Epithelial cell of proximal tubule (primary cell): Measurements from ENCODE around the gene LRRC8D. TPM values are rescaled to one million over a fixed set of nuclear protein-coding genes. Genes with fewer than 3 reads are reported as not detected.

Source experiments
- DNase-seq: peaks from one replicate; pipeline ENCODE4 v3.0.0-alpha.2; 2011; ENCODE audit warnings: low read depth
- H3K4me3 ChIP-seq: 2 replicates; pipeline ENCODE4 v1.5.1; 2011; ENCODE audit warnings: low read depth, mild to moderate bottlenecking, low read length
- total RNA-seq: library from RNA; depleted of rRNA; stranded (reverse); fragments of >200 nt; gene quantifications from 2 replicates; pipeline ENCODE4 v1.2.3, GENCODE V29; 2015
- TF ChIP-seq, protein P1 (sequence below): conservative IDR thresholded peaks from 2 replicates; pipeline ENCODE4 v1.5.1; 2012; ENCODE audit warnings: low read depth, mild to moderate bottlenecking, low read length

Gene LRRC8D
- total RNA-seq, 1 donor from 2014 or later: 33.8 TPM

DNA sequence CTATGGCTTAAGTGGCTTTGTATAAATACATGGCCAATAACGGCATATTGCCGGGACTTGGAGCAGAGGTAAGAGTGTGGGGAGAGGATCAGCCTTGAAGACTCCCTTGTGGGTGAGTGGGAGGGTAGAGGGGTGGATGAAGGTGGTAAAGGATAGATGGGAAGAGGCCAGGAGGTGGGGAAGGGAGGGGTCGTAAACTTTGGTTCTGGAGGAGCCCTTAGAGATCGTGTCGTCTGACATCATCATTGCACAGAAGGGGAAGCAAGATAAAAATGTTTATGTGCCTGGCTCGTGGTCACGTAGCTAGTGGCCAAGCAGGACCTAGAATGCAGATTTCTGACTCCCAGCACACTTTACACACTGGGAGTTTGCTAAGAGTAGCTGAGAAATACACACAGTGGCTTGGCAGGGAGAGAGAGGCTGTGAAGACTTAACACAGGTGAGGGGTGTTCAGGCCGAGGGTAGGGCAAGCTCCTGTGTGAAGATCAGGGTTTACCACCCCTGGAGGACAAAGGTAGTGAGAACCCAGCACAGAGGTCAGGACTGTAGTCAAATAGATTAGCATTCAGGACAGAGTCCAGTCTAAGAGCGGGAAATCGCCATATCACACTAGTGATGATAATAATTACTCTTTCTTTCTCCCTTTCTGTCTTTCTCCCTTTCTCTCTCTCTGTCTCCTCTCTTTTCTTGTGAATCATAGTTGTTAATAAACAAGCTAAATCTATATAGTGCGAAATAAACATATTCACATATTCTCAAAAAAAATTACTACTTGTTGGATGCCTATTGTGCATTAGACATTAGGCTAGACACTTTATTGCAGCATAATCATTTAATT, 75.5 kb downstream of the LRRC8D start:
- TF ChIP-seq, protein P1, sequence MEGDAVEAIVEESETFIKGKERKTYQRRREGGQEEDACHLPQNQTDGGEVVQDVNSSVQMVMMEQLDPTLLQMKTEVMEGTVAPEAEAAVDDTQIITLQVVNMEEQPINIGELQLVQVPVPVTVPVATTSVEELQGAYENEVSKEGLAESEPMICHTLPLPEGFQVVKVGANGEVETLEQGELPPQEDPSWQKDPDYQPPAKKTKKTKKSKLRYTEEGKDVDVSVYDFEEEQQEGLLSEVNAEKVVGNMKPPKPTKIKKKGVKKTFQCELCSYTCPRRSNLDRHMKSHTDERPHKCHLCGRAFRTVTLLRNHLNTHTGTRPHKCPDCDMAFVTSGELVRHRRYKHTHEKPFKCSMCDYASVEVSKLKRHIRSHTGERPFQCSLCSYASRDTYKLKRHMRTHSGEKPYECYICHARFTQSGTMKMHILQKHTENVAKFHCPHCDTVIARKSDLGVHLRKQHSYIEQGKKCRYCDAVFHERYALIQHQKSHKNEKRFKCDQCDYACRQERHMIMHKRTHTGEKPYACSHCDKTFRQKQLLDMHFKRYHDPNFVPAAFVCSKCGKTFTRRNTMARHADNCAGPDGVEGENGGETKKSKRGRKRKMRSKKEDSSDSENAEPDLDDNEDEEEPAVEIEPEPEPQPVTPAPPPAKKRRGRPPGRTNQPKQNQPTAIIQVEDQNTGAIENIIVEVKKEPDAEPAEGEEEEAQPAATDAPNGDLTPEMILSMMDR: no peak
- no peak overlapping the region for H3K4me3 ChIP-seq
- DNase-seq: no peak

DNA sequence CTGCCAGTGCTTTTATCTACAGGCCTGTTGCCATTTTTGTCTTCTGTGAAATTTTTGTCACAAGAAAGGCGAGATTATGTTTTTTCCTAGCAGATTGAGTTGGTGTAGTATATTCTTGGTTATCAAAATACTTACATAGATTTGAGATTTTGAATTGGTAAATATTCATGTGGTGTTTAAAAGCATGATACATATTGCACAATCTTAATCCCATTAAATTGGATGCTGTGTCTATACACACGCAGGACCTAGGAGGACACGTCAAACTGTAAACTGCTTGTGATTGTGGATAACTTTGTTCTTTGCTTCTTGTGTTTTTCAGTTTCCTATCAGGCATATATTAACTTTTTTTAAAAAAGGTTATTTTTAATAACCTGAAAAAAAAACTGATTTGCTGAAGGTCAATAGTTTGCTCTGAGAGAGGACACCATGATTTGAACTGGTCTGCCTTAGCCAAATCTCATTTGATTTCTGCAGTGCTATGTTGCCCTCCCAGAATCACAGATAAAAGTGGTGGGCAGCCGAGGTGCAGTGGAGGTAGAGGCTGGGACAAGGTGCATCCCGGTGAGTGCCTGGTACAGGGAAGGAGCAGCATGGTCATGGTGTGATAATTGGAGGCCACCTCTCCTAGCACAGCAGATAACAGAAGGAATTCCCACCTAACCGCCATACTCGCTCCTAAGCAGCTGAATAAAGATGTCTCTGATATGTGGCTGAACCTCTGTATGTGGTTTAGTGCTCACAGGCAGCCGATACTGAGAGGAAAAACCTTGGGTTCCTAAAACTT, 76.7 kb downstream of the LRRC8D start:
- no peak for DNase-seq
- TF ChIP-seq, protein P1: no peak
- H3K4me3 ChIP-seq: no peak overlapping the region

DNA sequence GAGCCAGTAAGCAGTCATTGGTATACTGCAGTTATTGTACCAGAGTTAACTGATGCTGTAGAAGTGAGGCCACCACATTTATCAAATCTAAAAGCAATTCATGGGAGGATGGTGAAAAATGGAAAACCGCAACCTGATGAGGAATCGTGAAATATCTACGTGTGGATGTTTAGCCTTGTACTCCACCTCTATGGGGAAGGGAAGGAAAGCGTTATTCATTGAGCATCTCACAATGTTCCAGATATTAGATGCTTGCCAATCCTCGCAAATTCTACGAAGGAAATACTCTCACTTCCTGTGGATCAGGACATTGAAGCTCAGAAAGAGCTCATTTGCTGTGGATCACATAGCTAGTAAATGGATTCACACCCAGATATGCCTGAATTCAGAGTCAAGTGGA, 77.3 kb downstream of the LRRC8D start:
- DNase-seq: no peak
- TF ChIP-seq, protein P1: no peak
- no peak overlapping the region for H3K4me3 ChIP-seq

DNA sequence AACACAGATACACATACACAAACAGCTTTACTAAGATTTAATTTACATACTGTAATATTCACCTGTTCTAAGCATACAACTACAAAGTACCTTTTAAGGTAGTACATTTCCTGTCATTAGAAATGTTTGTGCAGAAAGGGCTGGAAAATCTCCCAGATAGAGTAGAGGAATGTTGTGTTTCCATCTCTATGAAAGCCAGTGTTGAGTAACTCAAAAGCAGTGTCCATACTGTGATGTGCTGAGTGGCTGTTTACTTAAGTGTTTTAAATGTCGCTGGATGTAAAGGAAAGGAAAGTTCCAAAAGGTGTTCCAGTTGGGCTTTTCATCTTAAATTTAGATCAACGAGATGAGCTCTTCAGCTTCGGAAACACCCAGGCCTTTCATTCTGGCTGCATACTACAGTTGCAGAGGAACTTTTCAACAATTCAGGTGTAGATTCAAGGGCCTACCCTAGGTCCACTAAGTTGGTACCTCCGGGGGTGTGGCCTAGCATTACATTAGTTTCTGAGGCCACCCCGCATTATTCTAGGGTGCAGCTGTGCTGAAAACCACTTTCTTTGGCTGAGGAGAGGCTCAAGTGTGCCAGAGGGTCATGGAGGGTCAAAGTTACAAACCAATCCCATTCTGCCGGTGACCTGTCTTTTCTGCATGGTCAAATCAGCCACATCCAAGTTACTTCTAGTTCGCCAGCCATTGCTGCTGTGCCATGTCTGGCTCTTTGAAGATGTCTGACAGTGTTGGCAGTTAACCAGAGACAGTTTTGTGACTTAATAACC, 78.1 kb downstream of the LRRC8D start:
- no peak overlapping the region for H3K4me3 ChIP-seq
- no peak for DNase-seq
- TF ChIP-seq, protein P1: no peak

DNA sequence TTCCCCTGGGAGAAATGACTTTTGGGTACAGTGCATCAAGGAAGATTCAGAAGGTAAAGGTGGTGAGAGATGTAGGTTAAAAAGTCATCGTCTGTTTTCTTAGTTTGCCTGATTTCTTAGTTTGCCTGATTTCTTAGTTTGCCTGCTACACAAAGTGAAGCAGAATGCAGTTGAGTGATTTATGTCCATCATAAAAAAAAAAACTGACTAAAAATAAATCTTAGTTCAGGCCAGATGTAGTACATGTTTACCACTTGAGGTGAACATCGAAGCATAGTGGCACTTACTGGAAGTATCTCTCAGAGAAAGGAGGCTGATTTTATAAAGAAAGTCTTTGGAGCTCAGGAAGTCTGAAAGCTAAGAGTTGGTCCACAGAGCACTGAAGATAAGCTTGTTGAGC, 79.5 kb downstream of the LRRC8D start:
- H3K4me3 ChIP-seq: no peak overlapping the region
- no peak for DNase-seq
- TF ChIP-seq, protein P1: no peak

DNA sequence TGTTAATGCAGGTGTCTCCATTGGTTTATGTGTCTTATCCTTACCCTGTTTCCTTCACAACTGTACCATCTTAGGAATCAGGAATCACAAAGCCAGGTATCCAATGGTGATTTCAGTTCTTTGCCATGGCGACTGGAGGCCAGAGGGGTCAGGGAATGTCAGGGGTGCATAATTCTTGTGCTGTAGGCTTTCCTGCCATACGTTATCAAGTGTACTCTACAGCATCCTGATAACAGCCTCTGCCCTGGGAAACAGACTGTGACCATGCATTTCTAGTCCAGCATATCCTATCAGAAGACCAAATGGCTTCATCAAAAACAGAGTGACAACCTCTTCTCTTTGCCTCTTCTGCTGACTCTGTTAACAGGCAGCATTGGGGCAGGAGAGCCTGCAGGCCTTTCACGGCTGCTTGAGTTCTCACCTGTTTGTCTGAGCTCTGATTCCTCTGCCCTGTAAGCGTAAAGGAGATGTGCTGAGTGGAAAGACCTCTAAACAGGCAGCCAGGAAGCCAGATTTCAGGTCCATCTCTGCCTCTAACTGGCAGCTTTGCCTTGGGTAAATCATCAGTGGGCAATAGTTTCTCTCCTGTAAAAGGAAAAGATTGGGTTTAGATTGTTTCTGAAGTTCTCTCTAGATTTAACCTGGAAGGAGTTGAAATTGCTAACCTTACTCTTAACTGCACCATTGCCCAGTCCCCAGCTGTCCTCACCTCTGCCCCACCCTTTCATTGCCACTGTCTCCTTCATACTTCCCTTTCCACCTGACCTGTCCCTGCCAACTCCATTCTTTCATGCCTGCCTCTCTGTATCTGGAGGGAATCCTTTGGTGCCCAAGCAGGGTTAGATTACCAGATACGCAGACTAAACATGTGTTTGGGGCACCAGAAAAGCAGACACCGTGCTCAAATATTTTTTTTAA, 80.2 kb downstream of the LRRC8D start:
- no peak overlapping the region for H3K4me3 ChIP-seq
- DNase-seq: no peak
- TF ChIP-seq, protein P1: no peak
